H1 (cell line): ENCODE data around the gene ACER1. TPM values are rescaled to one million over a fixed set of nuclear protein-coding genes. Genes with fewer than 3 reads are reported as not detected.

ENCODE experiments used
- CTCF ChIA-PET: fragments of 300-600 bp; sonication (Branson Sonifier 250); formaldehyde crosslinking; loops from one replicate; lab custom pipeline; 2021; ENCODE audit not compliant: partially characterized antibody; lab: Charles Lee
- POLR2A ChIA-PET: fragments of 300-600 bp; sonication (Branson Sonifier 250); formaldehyde crosslinking; loops from one replicate; lab custom pipeline; 2021; ENCODE audit warnings: inconsistent platforms; ENCODE audit not compliant: partially characterized antibody; lab: Charles Lee
- DNase-seq, 2 experiments: peaks; one replicate each; pipeline versions ENCODE4 v3.0.0 to v3.0.0-alpha.2; 2010 to 2022; ENCODE audit warnings: low spot score in 2 of 2, low read depth in 1 of 2, mixed read lengths in 1 of 2
- FAIRE-seq: peaks from 2 replicates; lab custom pipeline; 2011; peaks lifted over from hg19 to GRCh38; lab: Jason Lieb, UNC
- H2AFZ ChIP-seq: 2 replicates; pipeline ENCODE4 v1.8.1; 2012; ENCODE audit warnings: low read length, inconsistent platforms
- H2AK5ac ChIP-seq: 2 replicates; pipeline ENCODE4 v1.6.1; 2013; ENCODE audit warnings: low read depth, low read length
- H2BK120ac ChIP-seq: replicated peaks from 2 replicates; pipeline ENCODE3; 2013; ENCODE audit warnings: low read depth, low read length, inconsistent platforms
- H2BK12ac ChIP-seq: 2 replicates; pipeline ENCODE4 v1.6.1; 2013; ENCODE audit warnings: low read depth, low read length
- H2BK15ac ChIP-seq: 2 replicates; pipeline ENCODE4 v1.6.1; 2013; ENCODE audit warnings: low read length
- H2BK20ac ChIP-seq: 2 replicates; pipeline ENCODE4 v1.6.1; 2013; ENCODE audit warnings: low read length
- H2BK5ac ChIP-seq: 2 replicates; pipeline ENCODE4 v1.6.1; 2013; ENCODE audit warnings: low read depth, low read length
- H3K14ac ChIP-seq: 2 replicates; pipeline ENCODE4 v1.6.1; 2013; ENCODE audit warnings: inconsistent platforms; ENCODE audit not compliant: insufficient read length
- H3K18ac ChIP-seq: 2 replicates; pipeline ENCODE4 v1.6.1; 2013; ENCODE audit warnings: low read length; ENCODE audit errors: extremely low read depth
- H3K23ac ChIP-seq: 2 replicates; pipeline ENCODE4 v1.6.1; 2013; ENCODE audit warnings: inconsistent platforms; ENCODE audit not compliant: insufficient read length
- H3K23me2 ChIP-seq: 2 replicates; pipeline ENCODE4 v1.6.1; 2013; ENCODE audit warnings: low read depth, low read length
- H3K27ac ChIP-seq: 2 replicates; pipeline ENCODE4 v1.6.1; 2011; ENCODE audit warnings: low read depth, low read length, inconsistent platforms
- H3K27me3 ChIP-seq, 4 experiments: replicated peaks in 1 of 4; 1 replicate in 1 of 4; 2 replicates in 3 of 4; pipeline versions ENCODE4 v1.6.1 to v1.8.1; 2011 to 2013; ENCODE audit warnings: low read length in 3 of 4, mild to moderate bottlenecking in 3 of 4, inconsistent platforms in 2 of 4, mixed read lengths in 2 of 4, moderate library complexity in 1 of 4; ENCODE audit not compliant: control insufficient read depth in 3 of 4, insufficient read depth in 3 of 4; ENCODE audit errors: extremely low read depth in 1 of 4
- H3K36me3 ChIP-seq, 4 experiments: 2 replicates each; pipeline versions ENCODE4 v1.6.1 to v1.8.1; 2011 to 2013; ENCODE audit warnings: mild to moderate bottlenecking in 4 of 4, low read length in 3 of 4, moderate library complexity in 2 of 4, control low read depth in 1 of 4, inconsistent platforms in 1 of 4; ENCODE audit not compliant: insufficient read depth in 4 of 4, control insufficient read depth in 2 of 4
- H3K4ac ChIP-seq: replicated peaks from 2 replicates; pipeline ENCODE3; 2013; ENCODE audit warnings: low read length, low read depth, mixed read lengths, inconsistent platforms; ENCODE audit not compliant: insufficient read length
- H3K4me1 ChIP-seq, 4 experiments: replicated peaks in 1 of 4; 1 replicate in 1 of 4; 2 replicates in 3 of 4; pipeline versions ENCODE4 v1.6.1 to v1.8.1; 2011 to 2013; ENCODE audit warnings: low read length in 3 of 4, inconsistent platforms in 2 of 4, mixed read lengths in 1 of 4; ENCODE audit not compliant: insufficient read depth in 4 of 4, control insufficient read depth in 3 of 4
- H3K4me2 ChIP-seq, 2 experiments: 2 replicates each; pipeline versions ENCODE4 v1.6.1 to v1.8.1; 2011 to 2013; ENCODE audit warnings: low read depth in 2 of 2, low read length in 2 of 2, control low read depth in 1 of 2, inconsistent platforms in 1 of 2, mild to moderate bottlenecking in 1 of 2; ENCODE audit not compliant: insufficient read depth in 1 of 2
- H3K4me3 ChIP-seq, 4 experiments: fragments of 200-600, 300-600 bp in 1 of 4; sonication (generic), shearing (Covaris generic), sonication (Bioruptor Twin) in 1 of 4; 2 replicates each; pipeline versions ENCODE4 v1.5.1 to v1.8.1; 2011 to 2016; ENCODE audit warnings: low read length in 4 of 4, low read depth in 3 of 4, control low read depth in 2 of 4, inconsistent platforms in 2 of 4, mild to moderate bottlenecking in 2 of 4, mixed read lengths in 1 of 4, moderate library complexity in 1 of 4; ENCODE audit not compliant: insufficient read depth in 2 of 4; ENCODE audit errors: extremely low read depth in 1 of 4
- H3K56ac ChIP-seq: replicated peaks from 2 replicates; pipeline ENCODE3; 2013; ENCODE audit warnings: low read depth, mild to moderate bottlenecking, mixed read lengths, low read length, inconsistent platforms; ENCODE audit not compliant: insufficient read length
- H3K79me1 ChIP-seq: 2 replicates; pipeline ENCODE4 v1.6.1; 2013; ENCODE audit warnings: low read depth, low read length, control low read depth
- H3K79me2 ChIP-seq, 2 experiments: 2 replicates each; pipeline versions ENCODE4 v1.6.1 to v1.8.1; 2012 to 2013; ENCODE audit warnings: low read length in 2 of 2, mild to moderate bottlenecking in 2 of 2, inconsistent platforms in 1 of 2; ENCODE audit not compliant: insufficient read depth in 2 of 2, control insufficient read depth in 1 of 2
- H3K9ac ChIP-seq, 4 experiments: replicated peaks in 1 of 4; 1 replicate in 1 of 4; 2 replicates in 3 of 4; pipeline versions ENCODE4 v1.6.1 to v1.8.1; 2011 to 2013; ENCODE audit warnings: low read depth in 3 of 4, low read length in 3 of 4, control low read depth in 2 of 4, mild to moderate bottlenecking in 2 of 4, moderate library complexity in 2 of 4, inconsistent platforms in 1 of 4; ENCODE audit errors: extremely low read depth in 1 of 4
- H3K9me3 ChIP-seq, 2 experiments: 2 replicates each; pipeline versions ENCODE4 v1.6.1 to v1.8.1; 2012 to 2013; ENCODE audit warnings: mild to moderate bottlenecking in 2 of 2, moderate library complexity in 2 of 2, control low read depth in 1 of 2, inconsistent platforms in 1 of 2, low read depth in 1 of 2, low read length in 1 of 2, mixed read lengths in 1 of 2; ENCODE audit not compliant: insufficient read depth in 2 of 2
- H4K20me1 ChIP-seq, 2 experiments: replicated peaks in 1 of 2; 2 replicates each; pipeline versions ENCODE3 to v1.8.1; 2011 to 2013; ENCODE audit warnings: inconsistent platforms in 2 of 2, low read length in 2 of 2, mild to moderate bottlenecking in 1 of 2; ENCODE audit not compliant: insufficient read depth in 2 of 2, control insufficient read depth in 1 of 2
- H4K5ac ChIP-seq: 2 replicates; pipeline ENCODE4 v1.6.1; 2013; ENCODE audit warnings: low read length, low read depth, mixed read lengths, inconsistent platforms; ENCODE audit not compliant: insufficient read length
- H4K8ac ChIP-seq: 2 replicates; pipeline ENCODE4 v1.8.0; 2013; ENCODE audit warnings: mild to moderate bottlenecking, moderate library complexity, low read length, inconsistent platforms; ENCODE audit not compliant: insufficient read depth; ENCODE audit errors: extremely low read depth
- H4K91ac ChIP-seq: replicated peaks from 2 replicates; pipeline ENCODE3; 2013; ENCODE audit warnings: low read length, mixed read lengths, inconsistent platforms; ENCODE audit not compliant: insufficient read length
- BCL11A ChIP-seq, 2 experiments: IDR thresholded peaks; one replicate each; pipeline ENCODE4 v1.6.1; 2011; ENCODE audit warnings: low read depth in 2 of 2, low read length in 2 of 2, mild to moderate bottlenecking in 2 of 2
- CBX5 ChIP-seq: fragments of 300-800, 300-1000 bp; sonication (generic); IDR thresholded peaks from 2 replicates; pipeline ENCODE4 v1.7.1; 2016; ENCODE audit warnings: antibody characterized with exemption, low read length, low read depth
- CREB1 ChIP-seq: IDR thresholded peaks from 2 replicates; pipeline ENCODE4 v1.6.1; 2012; ENCODE audit warnings: inconsistent platforms
- CTBP2 ChIP-seq: IDR thresholded peaks from 2 replicates; pipeline ENCODE4 v1.7.0; 2011; ENCODE audit warnings: borderline replicate concordance, mild to moderate bottlenecking, moderate library complexity, mixed read lengths, low read length; ENCODE audit not compliant: insufficient read depth, insufficient read length
- EGR1 ChIP-seq: IDR thresholded peaks from 2 replicates; pipeline ENCODE4 v1.6.1; 2011; ENCODE audit warnings: low read depth, low read length, borderline replicate concordance
- EP300 ChIP-seq, 2 experiments: IDR thresholded peaks; 1 replicate in 1 of 2; 2 replicates in 1 of 2; pipeline ENCODE4 v1.6.1; 2011 to 2012; ENCODE audit warnings: low read depth in 2 of 2, low read length in 2 of 2, mild to moderate bottlenecking in 2 of 2, borderline replicate concordance in 1 of 2, inconsistent platforms in 1 of 2, moderate library complexity in 1 of 2
- FOSL1 ChIP-seq: IDR thresholded peaks from 2 replicates; pipeline ENCODE4 v1.6.1; 2011; ENCODE audit warnings: mild to moderate bottlenecking, low read depth, low read length, moderate library complexity; ENCODE audit not compliant: insufficient read depth
- JUN ChIP-seq: IDR thresholded peaks from 2 replicates; pipeline ENCODE4 v1.6.1; 2011; ENCODE audit warnings: low read depth, mild to moderate bottlenecking, improper control_type of control experiment, low read length
- KDM4A ChIP-seq: IDR thresholded peaks from one replicate; pipeline ENCODE4 v1.7.1; 2012; ENCODE audit warnings: low read depth, mild to moderate bottlenecking, moderate library complexity, low read length, inconsistent platforms; ENCODE audit not compliant: severe bottlenecking
- POLR2A ChIP-seq, 2 experiments: IDR thresholded peaks; 1 replicate in 1 of 2; 2 replicates in 1 of 2; pipeline ENCODE4 v1.6.1; 2011; ENCODE audit warnings: low read depth in 2 of 2, low read length in 2 of 2, mild to moderate bottlenecking in 2 of 2; ENCODE audit errors: control extremely low read depth in 1 of 2
- RAD21 ChIP-seq, 2 experiments: IDR thresholded peaks in 1 of 2; conservative IDR thresholded peaks in 1 of 2; 2 replicates each; pipeline ENCODE4 v1.6.1; 2011; ENCODE audit warnings: low read depth in 2 of 2, low read length in 2 of 2, improper control_type of control experiment in 1 of 2, inconsistent platforms in 1 of 2, mild to moderate bottlenecking in 1 of 2, moderate library complexity in 1 of 2
- SIRT6 ChIP-seq: IDR thresholded peaks from one replicate; pipeline ENCODE4 v1.7.1; 2012; ENCODE audit warnings: low read length, inconsistent platforms
- SP1 ChIP-seq: IDR thresholded peaks from 2 replicates; pipeline ENCODE4 v1.6.1; 2011; ENCODE audit warnings: low read depth, low read length
- SP2 ChIP-seq: IDR thresholded peaks from 2 replicates; pipeline ENCODE4 v1.6.1; 2012; ENCODE audit warnings: mild to moderate bottlenecking, low read length, inconsistent platforms
- TEAD4 ChIP-seq: IDR thresholded peaks from 2 replicates; pipeline ENCODE4 v1.6.1; 2012; ENCODE audit warnings: low read depth, low read length, inconsistent platforms, mixed read lengths
- WGBS, 2 experiments: shearing (Covaris generic) in 1 of 2; methylation state at CpG; one replicate each; pipeline versions ENCODE4 v1.1.6 to v1.1.7; 2013 to 2015; ENCODE audit warnings: low lambda C conversion rate in 2 of 2, mixed read lengths in 2 of 2, inconsistent platforms in 1 of 2, low coverage in 1 of 2, missing lambda C conversion rate in 1 of 2; ENCODE audit not compliant: insufficient replicate concordance in 2 of 2, insufficient coverage in 1 of 2, insufficient read length in 1 of 2; ENCODE audit errors: extremely low coverage in 1 of 2, missing lambda C conversion rate in 1 of 2; 5-methylcytosine and 5-hydroxymethylcytosine counted together
- polyA plus RNA-seq, 7 experiments: library from polyadenylated mRNA; depleted of rRNA in 3 of 7; stranded (reverse) in 5 of 7; unstranded in 2 of 7; fragments of >200 nt in 5 of 7; fragments of 200-250 nt in 2 of 7; gene quantifications; 1 replicate in 5 of 7; 2 replicates in 1 of 7; 4 replicates in 1 of 7; pipeline versions ENCODE4 v1.2.1 to v1.2.3, GENCODE V29; 2011 to 2013; ENCODE audit warnings: missing spikeins in 2 of 7, mixed read lengths in 2 of 7
- total RNA-seq: library from RNA; stranded (reverse); fragmentation: NEBNext Ultra II Directional; extraction: Animal tissue kit (Norgen Biotek cat#: 25700); gene quantifications from 2 replicates; pipeline ENCODE4 v1.2.1, GENCODE V29; 2021

The ACER1 gene
- total and polyA plus RNA-seq, 2 of the 8 experiments (the other 6 are each of a cell fraction or from before 2014, with no cell fraction given), result 0.05 TPM; not detected in 1

- H3K79me1 ChIP-seq, result no peaks in the 10 kb centered on the region
- H3K56ac ChIP-seq, result no peak overlapping the region
- no peak overlapping the region for H3K4ac ChIP-seq
- H3K23ac ChIP-seq, result no peak overlapping the region
- H3K79me2 ChIP-seq, result no peaks in the 10 kb centered on the region
- H3K4me2 ChIP-seq, result no peak overlapping the region
- no peak overlapping the region for H3K4me3 ChIP-seq
- no peak overlapping the region for H2BK20ac ChIP-seq
- H2BK120ac ChIP-seq, result no peak overlapping the region
- no peak overlapping the region for H2AK5ac ChIP-seq
- H4K91ac ChIP-seq, result no peak overlapping the region
- POLR2A ChIA-PET, result interaction anchor here (0.6 to 9.9 kb wide), 5 partner anchors 12 to 156 kb away, joined by 3 to 81 read pairs (median 3); partner anchors contain the start of gene GTF2F1
- no peak overlapping the region for H3K27ac ChIP-seq
- 91% methylated on average over 9 of the region's 9 CpGs; no CpG with 5 or more reads in 1 of the 2 experiments for WGBS, 2 experiments
- peaks cover 20 to 48% (median 35%) of the 10 kb centered on the region in 4 experiments for H3K36me3 ChIP-seq
- FAIRE-seq (no peak), DNase-seq (no peak)
- no peak overlapping the region for H3K18ac ChIP-seq
- H3K27me3 ChIP-seq, result no peaks in the 10 kb centered on the region
- no peak overlapping the region for H3K9ac ChIP-seq
- CTCF ChIA-PET, result interaction anchor here (0.7 to 1.9 kb wide), 5 partner anchors 9 to 252 kb away, joined by 3 to 6 read pairs (median 3); no protein-coding TSS in a partner anchor
- no peak overlapping the region for H2BK5ac ChIP-seq
- peaks cover 2% of the 10 kb centered on the region; the same call in 1 of the 2 replicates for H3K23me2 ChIP-seq
- peaks cover 2 to 8% of the 10 kb centered on the region in 2 experiments for H4K20me1 ChIP-seq
- peaks cover 0 to 11% (median 7%) of the 10 kb centered on the region in 4 experiments; a peak in 5 of 7 replicates for H3K4me1 ChIP-seq
- H2BK12ac ChIP-seq, result no peak overlapping the region
- H3K14ac ChIP-seq, result no peak overlapping the region
- no peak overlapping the region for H2BK15ac ChIP-seq
- H3K9me3 ChIP-seq, result peaks cover 5 to 11% of the 10 kb centered on the region in 2 experiments; a peak in 2 of 4 replicates
- no peak overlapping the region for H4K8ac ChIP-seq
- H4K5ac ChIP-seq, result no peak overlapping the region
- H2AFZ ChIP-seq, result no peak overlapping the region
- TF ChIP-seq SIRT6 (no peak), POLR2A (IDR thresholded peaks at IDR 0.05; ENCODE audit: control extremely low read depth in 1 of 2, low read depth in 2 of 2, low read length in 2 of 2) (no peak), TEAD4 (no peak), CBX5 (no peak), JUN (no peak), RAD21 (IDR thresholded peaks at IDR 0.05 in 1 of 2, conservative IDR thresholded peaks at IDR 0.05 in 1 of 2; ENCODE audit: low read depth in 2 of 2, low read length in 2 of 2) (no peak), CTBP2 (no peak), SP2 (no peak), FOSL1 (no peak), EP300 (IDR thresholded peaks at IDR 0.05; ENCODE audit: borderline replicate concordance in 1 of 2, low read depth in 2 of 2, low read length in 2 of 2) (no peak), KDM4A (no peak), SP1 (no peak), BCL11A (IDR thresholded peaks at IDR 0.05; ENCODE audit: low read depth in 2 of 2, low read length in 2 of 2) (no peak), CREB1 (no peak), EGR1 (no peak)
These were observed 45.1 kb upstream of the ACER1 start for GRCh38 chr19:6378486-6378885.
